ENCODE data around the gene PSMD2. TPM values are rescaled to one million over a fixed set of nuclear protein-coding genes. Genes with fewer than 3 reads are reported as not detected.
A peak's percentile ranks its signal among the peaks of the same experiment; 100 is the strongest.

The PSMD2 gene
- total RNA-seq, 2 experiments from 2014 or later: 244 to 257 TPM

DNA sequence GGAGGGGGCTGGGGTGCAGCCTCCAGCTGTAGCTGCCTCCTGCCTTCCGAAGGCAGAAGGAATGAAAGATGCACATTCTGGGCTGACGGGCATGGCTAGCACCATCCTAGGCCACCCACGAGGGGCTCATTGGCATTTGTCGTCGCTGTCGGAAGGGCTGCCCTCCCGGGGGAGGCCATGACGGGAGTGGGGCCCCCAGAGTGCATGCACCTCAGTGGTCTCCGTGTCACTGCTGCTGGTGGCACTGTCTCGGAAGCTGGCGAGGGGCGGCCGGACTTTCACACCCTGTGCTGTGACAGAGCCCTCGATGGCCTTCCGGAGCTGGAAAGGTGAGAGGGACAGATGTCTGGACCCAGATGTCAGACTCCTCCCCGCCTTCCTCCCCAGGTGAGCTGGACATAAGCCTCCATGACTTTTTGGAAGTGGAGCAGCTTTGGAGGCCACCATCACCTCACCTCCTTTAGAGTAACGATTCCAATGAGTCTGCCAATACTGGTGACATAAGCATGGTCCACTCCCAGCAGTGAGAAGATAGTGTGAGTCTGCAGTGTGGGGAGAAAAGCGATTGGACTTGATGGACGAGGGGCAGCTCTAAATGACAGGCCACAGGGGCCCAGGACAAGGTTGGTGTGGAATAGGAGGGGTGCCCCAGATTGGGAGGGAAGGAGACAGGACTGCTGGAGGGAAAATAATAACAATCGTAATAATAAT, 47.6 kb downstream of the PSMD2 start:
- no peak overlapping the region for H3K4me3 Mint-ChIP-seq
- DNase-seq: no peak
- intact Hi-C loops (cut with micrococcal nuclease): no loop called here
- peaks cover 4% of the 10 kb centered on the region for H3K36me3 Mint-ChIP-seq (ENCODE audit: low read depth)
- CTCF ChIA-PET: no interaction called here
- H3K27me3 Mint-ChIP-seq (ENCODE audit: low read depth): no peaks in the 10 kb centered on the region
- H3K4me1 Mint-ChIP-seq (ENCODE audit: low read depth): no peaks in the 10 kb centered on the region
- H3K27ac Mint-ChIP-seq: no peak overlapping the region
- no peaks in the 10 kb centered on the region for H3K9me3 Mint-ChIP-seq

DNA sequence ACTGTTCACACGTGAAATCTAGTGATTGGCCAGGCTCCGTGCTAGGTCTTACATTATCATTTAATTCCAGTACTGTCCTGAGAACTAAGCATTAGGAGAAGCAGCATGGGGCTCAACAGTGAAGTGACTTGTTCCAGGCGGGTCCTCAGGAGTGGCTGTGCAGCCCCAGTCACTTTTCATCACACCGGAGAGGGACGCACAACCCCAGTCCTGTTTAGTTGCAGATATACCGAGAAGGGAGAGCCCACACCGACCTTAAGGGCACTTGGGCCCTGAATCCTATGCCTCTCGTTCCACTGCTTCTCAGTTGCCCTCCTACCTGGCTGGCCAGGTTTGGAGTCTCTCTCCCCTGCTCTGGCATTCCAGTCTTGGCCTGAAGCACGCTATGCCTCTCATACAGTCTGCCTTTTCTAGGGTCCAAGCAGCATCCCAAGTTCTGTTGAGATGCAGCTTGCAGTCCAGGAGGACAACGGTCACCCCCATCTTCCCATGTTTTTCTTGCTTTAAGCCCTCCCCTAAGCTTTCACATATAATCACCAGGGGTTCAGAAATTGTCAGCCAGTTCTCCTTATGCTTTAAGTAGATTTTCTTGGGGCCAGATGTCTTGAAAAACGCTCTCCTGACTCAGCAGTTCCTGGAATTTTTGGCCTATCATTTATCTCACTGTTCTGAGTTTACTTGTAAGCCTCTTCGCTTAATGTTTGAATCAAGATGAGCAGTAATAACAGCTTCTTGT, 48.4 kb downstream of the PSMD2 start:
- DNase-seq: no peak
- CTCF ChIA-PET: interaction anchor here (0.6 kb wide), 1 partner anchor 70 kb away, joined by 4 read pairs; no protein-coding TSS in a partner anchor
- intact Hi-C loops (cut with micrococcal nuclease): no loop called here
- Mint-ChIP-seq H3K27me3 (ENCODE audit: low read depth) (no peaks in the 10 kb centered on the region), H3K4me3 (no peak overlapping the region), H3K4me1 (ENCODE audit: low read depth) (no peaks in the 10 kb centered on the region), H3K36me3 (ENCODE audit: low read depth) (peaks cover 4% of the 10 kb centered on the region), H3K27ac (no peak overlapping the region), H3K9me3 (no peaks in the 10 kb centered on the region)

DNA sequence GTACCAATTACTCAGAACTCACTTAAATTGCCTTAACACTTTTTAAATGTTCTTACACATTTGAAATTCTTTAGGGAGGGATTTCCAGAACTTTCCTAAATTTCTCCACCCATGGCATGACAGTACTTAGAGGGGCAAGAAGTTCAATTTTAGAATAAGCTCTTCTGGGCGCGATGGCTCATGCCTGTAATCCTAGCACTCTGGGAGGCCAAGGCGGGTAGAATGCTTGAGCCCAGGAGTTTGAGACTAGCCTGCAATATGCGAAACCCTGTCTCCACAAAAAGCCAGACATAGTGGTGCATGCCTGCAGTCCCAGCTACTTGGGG, 49.0 kb downstream of the PSMD2 start:
- H3K4me3 Mint-ChIP-seq: no peak overlapping the region
- no peaks in the 10 kb centered on the region for H3K4me1 Mint-ChIP-seq (ENCODE audit: low read depth)
- no peak overlapping the region for H3K27ac Mint-ChIP-seq
- H3K9me3 Mint-ChIP-seq: no peaks in the 10 kb centered on the region
- H3K27me3 Mint-ChIP-seq (ENCODE audit: low read depth): no peaks in the 10 kb centered on the region
- peaks cover 4% of the 10 kb centered on the region for H3K36me3 Mint-ChIP-seq (ENCODE audit: low read depth)
- intact Hi-C loops (cut with micrococcal nuclease): no loop called here
- no peak for DNase-seq
- CTCF ChIA-PET: interaction anchor here (0.6 kb wide), 1 partner anchor 70 kb away, joined by 4 read pairs; no protein-coding TSS in a partner anchor

DNA sequence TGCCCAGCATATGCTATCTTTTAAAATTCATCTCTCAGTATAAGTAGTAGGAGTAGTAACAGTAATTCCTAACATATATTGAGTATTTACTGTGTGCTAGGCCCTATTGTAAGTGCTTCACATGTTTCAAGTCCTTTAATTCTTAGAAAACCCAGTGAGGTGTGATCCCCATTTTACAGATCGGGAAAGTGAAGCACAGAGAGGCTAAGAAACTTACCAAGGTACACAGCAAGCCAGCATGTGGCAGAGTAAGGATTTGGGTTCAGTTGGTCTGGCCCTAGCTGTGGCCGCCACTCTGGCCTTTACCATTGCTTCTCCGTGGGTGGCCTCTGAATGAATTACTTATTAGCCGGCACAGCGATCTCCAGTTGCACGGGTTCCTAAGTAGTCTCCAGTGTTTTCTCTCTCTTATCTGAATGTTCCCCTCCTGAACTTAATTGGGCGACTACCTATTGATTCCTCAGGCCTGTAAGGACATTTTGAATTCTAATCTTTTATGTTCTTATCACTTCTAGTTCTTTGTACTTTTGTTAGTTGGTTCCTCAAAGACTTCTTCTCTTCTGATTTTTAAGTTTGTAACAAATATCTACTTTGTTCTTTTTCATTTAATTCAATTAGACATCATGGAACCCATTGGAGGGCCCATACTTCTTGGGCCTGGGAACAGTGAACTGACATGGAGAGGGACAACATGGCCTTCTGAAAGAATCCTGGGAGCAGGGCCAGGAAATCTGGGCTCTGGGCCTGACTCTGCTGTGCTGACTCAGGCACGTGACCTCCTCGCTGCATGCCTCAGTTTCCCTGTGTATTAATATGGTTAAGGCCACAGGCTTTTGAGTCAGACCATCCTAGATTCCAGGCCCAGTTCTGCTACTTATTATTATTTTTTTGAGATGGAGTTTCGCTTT, 50.8 kb downstream of the PSMD2 start:
- CTCF ChIA-PET: interaction anchor here (0.9 to 1.0 kb wide), 2 partner anchors 11 kb away, joined by 3 read pairs; no protein-coding TSS in a partner anchor

DNA sequence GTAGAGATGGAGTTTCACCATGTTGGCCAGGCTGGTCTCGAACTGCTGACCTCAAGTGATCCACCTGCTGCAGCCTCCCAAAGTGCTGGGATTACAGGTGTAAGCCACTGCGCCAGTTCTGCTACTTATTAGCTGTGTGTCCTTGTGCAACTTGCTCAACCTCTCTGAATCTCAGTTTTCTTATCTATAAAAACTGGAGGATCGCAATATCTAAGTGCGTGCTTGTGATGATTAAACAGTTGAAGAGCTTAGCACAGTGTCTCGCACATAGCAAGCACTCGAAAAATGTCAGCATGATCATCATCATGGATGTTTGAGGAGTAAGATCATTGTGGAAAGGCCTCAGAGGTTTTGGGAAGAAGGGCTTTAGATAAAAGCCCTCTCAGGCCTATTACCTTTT, 51.6 kb downstream of the PSMD2 start:
- Mint-ChIP-seq H3K36me3 (ENCODE audit: low read depth) (peaks cover 2% of the 10 kb centered on the region), H3K4me1 (ENCODE audit: low read depth) (no peaks in the 10 kb centered on the region), H3K27me3 (ENCODE audit: low read depth) (no peaks in the 10 kb centered on the region), H3K4me3 (no peak overlapping the region), H3K27ac (no peak overlapping the region), H3K9me3 (no peaks in the 10 kb centered on the region)
- intact Hi-C loops (cut with micrococcal nuclease): no loop called here
- CTCF ChIA-PET: interaction anchor here (1.0 kb wide), 1 partner anchor 12 kb away, joined by 3 read pairs; no protein-coding TSS in a partner anchor
- DNase-seq: no peak

More for the DNA sequence above, 50.8 kb downstream of the PSMD2 start:
- Mint-ChIP-seq H3K4me1 (ENCODE audit: low read depth) (no peaks in the 10 kb centered on the region), H3K9me3 (no peaks in the 10 kb centered on the region), H3K36me3 (ENCODE audit: low read depth) (peaks cover 4% of the 10 kb centered on the region), H3K27me3 (ENCODE audit: low read depth) (no peaks in the 10 kb centered on the region), H3K4me3 (no peak overlapping the region), H3K27ac (no peak overlapping the region)
- intact Hi-C loops (cut with micrococcal nuclease): no loop called here
- no peak for DNase-seq

DNA sequence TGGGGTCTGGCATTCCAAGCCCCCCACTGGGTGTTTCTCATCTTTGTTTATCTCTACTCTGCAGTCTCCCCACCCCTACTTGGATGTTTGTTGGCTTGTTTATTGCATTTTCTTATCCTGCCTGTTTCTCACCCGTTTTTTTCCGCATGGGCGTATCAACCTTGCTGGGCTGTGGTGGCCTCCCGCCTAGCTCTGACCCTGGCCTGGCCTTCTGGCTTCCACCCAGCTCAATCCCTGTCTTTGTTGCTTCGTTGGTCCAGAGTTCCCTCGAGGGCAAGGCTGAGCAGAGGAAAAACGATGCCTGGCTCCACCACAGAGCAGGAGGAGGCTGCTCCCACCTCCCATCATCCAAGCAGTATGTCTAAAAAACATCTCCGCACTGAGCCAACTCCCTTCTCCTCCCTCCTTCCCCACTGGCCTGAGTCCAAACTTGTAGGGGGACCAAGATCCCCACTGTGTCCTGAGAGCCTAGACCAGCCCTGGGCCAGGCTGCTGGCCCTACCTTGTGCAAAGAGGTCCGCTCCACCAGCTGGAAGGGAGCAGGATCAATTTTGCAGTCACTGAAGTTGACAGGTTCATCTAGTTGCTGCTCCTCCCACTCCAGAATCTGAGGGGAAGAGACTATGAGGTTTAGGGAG, 52.6 kb downstream of the PSMD2 start:
- Mint-ChIP-seq H3K27me3 (ENCODE audit: low read depth) (no peaks in the 10 kb centered on the region), H3K4me3 (no peak overlapping the region), H3K4me1 (ENCODE audit: low read depth) (no peaks in the 10 kb centered on the region), H3K36me3 (ENCODE audit: low read depth) (peaks cover 2% of the 10 kb centered on the region), H3K9me3 (no peaks in the 10 kb centered on the region), H3K27ac (no peak overlapping the region)
- CTCF ChIA-PET: no interaction called here
- intact Hi-C loops (cut with micrococcal nuclease): no loop called here
- no peak for DNase-seq

DNA sequence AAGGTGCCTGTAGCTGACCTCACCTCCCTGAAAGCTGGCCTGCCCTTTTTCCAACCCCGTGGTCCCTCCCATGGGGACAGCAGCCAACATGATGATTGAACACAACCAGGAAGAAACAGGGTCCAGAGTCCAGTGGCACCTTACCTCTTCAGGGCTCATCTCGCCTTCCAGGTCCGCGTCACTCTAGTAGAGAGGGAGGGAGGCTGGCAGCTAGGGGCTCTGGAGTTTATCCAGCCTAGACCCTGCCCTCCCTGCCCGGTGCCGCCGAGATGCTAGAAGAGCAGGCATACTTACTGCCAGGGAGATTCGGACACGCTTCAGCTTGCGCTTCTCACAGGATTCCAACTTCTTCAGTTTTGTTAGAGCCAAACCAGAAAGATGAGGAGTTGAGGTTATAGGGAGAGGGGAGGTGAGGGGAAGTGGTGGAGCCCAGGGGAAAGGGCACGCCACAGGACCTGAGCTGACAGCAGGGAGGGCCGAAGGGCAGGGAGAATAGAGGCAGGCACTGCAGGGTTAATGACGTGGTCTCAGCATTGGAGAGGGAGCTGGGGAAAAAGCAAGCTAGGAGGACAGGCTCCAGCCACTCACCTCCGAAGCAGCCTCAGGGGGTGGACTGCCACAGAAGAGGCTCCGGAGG, 53.2 kb downstream of the PSMD2 start:
- CTCF ChIA-PET: interaction anchor here (1.3 to 1.5 kb wide), 2 partner anchors 160 to 209 kb away, joined by 3 to 4 read pairs; partner anchors contain the start of gene EPHB3
- no peak for DNase-seq
- Mint-ChIP-seq H3K36me3 (ENCODE audit: low read depth) (peaks cover 2% of the 10 kb centered on the region), H3K4me3 (no peak overlapping the region), H3K27me3 (ENCODE audit: low read depth) (no peaks in the 10 kb centered on the region), H3K27ac (no peak overlapping the region), H3K9me3 (no peaks in the 10 kb centered on the region), H3K4me1 (ENCODE audit: low read depth) (no peaks in the 10 kb centered on the region)
- intact Hi-C loops (cut with micrococcal nuclease): no loop called here

DNA sequence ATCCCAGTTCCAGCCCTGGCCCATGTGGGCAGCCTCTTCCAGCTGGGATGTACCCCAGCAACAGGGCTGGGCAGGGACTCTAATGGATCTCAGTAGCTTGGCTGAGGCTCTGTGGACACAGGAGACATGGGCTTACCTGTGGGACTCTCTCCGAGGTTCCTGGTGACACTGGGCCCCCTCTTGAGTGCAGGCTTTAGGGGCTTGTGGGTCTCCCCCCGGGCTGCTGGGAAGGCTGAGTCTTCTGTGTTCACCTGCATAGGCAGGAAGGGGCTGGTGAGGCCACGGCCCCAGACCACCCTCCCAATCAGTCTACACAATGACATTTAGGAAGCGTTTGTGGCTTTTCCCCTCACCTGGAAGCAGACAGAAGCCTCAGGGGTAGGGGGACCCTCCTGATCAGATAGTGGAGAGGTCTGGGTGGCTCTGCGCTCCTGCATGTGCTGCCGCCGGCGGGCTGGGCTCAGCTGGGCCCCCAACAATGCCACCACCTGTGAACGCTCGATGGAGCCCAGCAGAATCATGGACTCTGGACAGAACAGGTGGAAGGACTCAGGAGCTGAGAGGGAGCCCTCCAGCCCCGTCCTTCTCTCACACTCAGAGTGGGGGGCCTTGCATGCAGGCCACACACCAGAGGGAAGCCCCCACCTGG, 54.0 kb downstream of the PSMD2 start:
- no peaks in the 10 kb centered on the region for H3K9me3 Mint-ChIP-seq
- no peaks in the 10 kb centered on the region for H3K4me1 Mint-ChIP-seq (ENCODE audit: low read depth)
- intact Hi-C loops (cut with micrococcal nuclease): no loop called here
- DNase-seq: no peak
- peaks cover 2% of the 10 kb centered on the region for H3K36me3 Mint-ChIP-seq (ENCODE audit: low read depth)
- H3K4me3 Mint-ChIP-seq: no peak overlapping the region
- CTCF ChIA-PET: interaction anchor here (0.7 to 2.4 kb wide), 12 partner anchors 9 to 209 kb away, joined by 3 to 12 read pairs (median 4); partner anchors contain the start of gene EPHB3
- H3K27me3 Mint-ChIP-seq (ENCODE audit: low read depth): no peaks in the 10 kb centered on the region
- H3K27ac Mint-ChIP-seq: no peak overlapping the region

DNA sequence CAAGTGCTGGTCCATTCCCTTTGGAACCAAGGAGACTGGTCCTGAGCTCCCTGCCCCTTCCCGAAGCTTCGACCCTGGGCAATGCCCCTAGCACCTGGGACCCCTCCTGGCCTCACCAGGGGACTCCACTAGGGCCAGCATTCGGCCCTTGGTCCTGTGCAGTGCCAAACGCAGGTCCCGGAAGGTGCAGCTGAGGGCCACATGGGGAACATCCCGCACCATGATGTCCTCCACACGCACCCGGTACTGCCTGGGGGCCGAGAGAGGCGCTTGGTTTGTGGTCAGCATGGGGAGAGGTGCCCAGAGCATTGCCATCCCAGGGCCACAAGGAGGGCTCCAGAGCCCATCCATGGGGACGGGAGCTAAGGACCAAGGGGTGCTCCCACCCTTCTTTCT, 54.5 kb downstream of the PSMD2 start:
- no peak for DNase-seq
- H3K36me3 Mint-ChIP-seq (ENCODE audit: low read depth): peaks cover 2% of the 10 kb centered on the region
- H3K27me3 Mint-ChIP-seq (ENCODE audit: low read depth): no peaks in the 10 kb centered on the region
- intact Hi-C loops (cut with micrococcal nuclease): no loop called here
- CTCF ChIA-PET: interaction anchor here (0.6 to 2.4 kb wide), 23 partner anchors 8 to 457 kb away, joined by 3 to 12 read pairs (median 4); partner anchors contain the start of gene EPHB3
- no peaks in the 10 kb centered on the region for H3K4me1 Mint-ChIP-seq (ENCODE audit: low read depth)
- H3K4me3 Mint-ChIP-seq: no peak overlapping the region
- no peak overlapping the region for H3K27ac Mint-ChIP-seq
- H3K9me3 Mint-ChIP-seq: no peaks in the 10 kb centered on the region

DNA sequence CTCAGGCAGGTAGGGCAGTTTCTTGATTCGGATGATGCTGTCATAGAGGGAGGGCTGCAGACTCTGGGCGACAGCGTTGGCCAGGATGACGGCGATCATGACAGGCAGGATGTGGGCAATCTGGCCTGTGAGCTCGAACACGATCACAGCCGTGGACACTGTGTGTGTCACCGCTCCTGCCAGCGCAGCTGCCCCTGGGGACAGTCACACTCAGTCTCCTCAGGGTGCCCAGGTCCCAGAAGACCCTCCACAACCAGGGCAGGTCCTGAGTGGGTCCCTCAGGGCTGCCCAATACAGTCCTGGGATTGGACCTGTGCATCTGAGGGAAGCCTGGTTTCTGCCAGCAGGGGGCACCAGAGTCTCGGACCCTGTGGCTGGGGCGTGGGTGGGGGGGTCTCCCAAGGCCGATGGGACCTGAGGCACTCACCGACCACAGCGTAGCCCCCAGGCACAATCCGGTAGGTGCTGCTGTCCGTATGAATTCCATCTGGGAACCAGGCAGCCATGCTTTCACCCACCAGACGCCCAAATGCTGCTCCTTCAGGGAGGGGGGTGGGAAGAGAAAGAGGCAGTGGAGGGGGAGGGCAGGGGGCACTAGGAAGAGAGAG, 55.2 kb downstream of the PSMD2 start:
- peak; percentile 76 for DNase-seq
- no peaks in the 10 kb centered on the region for H3K9me3 Mint-ChIP-seq
- H3K4me1 Mint-ChIP-seq (ENCODE audit: low read depth): no peaks in the 10 kb centered on the region
- no peak overlapping the region for H3K27ac Mint-ChIP-seq
- no peaks in the 10 kb centered on the region for H3K27me3 Mint-ChIP-seq (ENCODE audit: low read depth)
- intact Hi-C loops (cut with micrococcal nuclease): loop anchor here (1.0 kb wide), 2 partner anchors 159 to 190 kb away; no protein-coding TSS in a partner anchor
- peaks cover 2% of the 10 kb centered on the region for H3K36me3 Mint-ChIP-seq (ENCODE audit: low read depth)
- H3K4me3 Mint-ChIP-seq: no peak overlapping the region
- CTCF ChIA-PET: interaction anchor here (0.6 to 2.4 kb wide), 21 partner anchors 8 to 458 kb away, joined by 3 to 12 read pairs (median 4); no protein-coding TSS in a partner anchor
